GM21786 (cell line): ENCODE measurements around the gene FAM120B.

Experiments used
- ATAC-seq: cut with Tn5 transposase; IDR thresholded peaks from one replicate; pipeline ENCODE4 v1.9.1; 2021; ENCODE audit not compliant: unreplicated experiment

The FAM120B gene

GRCh38 chr6:170415318-170415717, 108.8 kb downstream of the FAM120B start:
- no peak for ATAC-seq

GRCh38 chr6:170416303-170416702, 109.7 kb downstream of the FAM120B start:
- ATAC-seq: no peak

GRCh38 chr6:170416959-170417606, 110.5 kb downstream of the FAM120B start:
- ATAC-seq: no peak

GRCh38 chr6:170417881-170418280, 111.3 kb downstream of the FAM120B start:
- no peak for ATAC-seq

- no peak for ATAC-seq
These were observed 113.7 kb downstream of the FAM120B start for GRCh38 chr6:170420283-170420682.

- no peak for ATAC-seq
These were observed 114.5 kb downstream of the FAM120B start for GRCh38 chr6:170420791-170421776.

GRCh38 chr6:170421921-170422320, 115.4 kb downstream of the FAM120B start:
- no peak for ATAC-seq

GRCh38 chr6:170423030-170423429, 116.5 kb downstream of the FAM120B start:
- peak; percentile 62 for ATAC-seq

- ATAC-seq: no peak
These were observed 117.5 kb downstream of the FAM120B start for GRCh38 chr6:170423814-170424603.

- ATAC-seq: no peak
These were observed 118.1 kb downstream of the FAM120B start for GRCh38 chr6:170424604-170425126.

GRCh38 chr6:170429450-170429849, 122.9 kb downstream of the FAM120B start:
- ATAC-seq: no peak

GRCh38 chr6:170433163-170434116, 126.9 kb downstream of the FAM120B start:
- no peak for ATAC-seq

GRCh38 chr6:170434117-170434820, 127.7 kb downstream of the FAM120B start:
- ATAC-seq: no peak

GRCh38 chr6:170434821-170435155, 128.2 kb downstream of the FAM120B start:
- no peak for ATAC-seq

GRCh38 chr6:170435766-170436165, 129.2 kb downstream of the FAM120B start:
- ATAC-seq: no peak

- ATAC-seq: no peak
These were observed 129.8 kb downstream of the FAM120B start for GRCh38 chr6:170436209-170436809.

GRCh38 chr6:170437719-170438401, 131.3 kb downstream of the FAM120B start:
- no peak for ATAC-seq

GRCh38 chr6:170438402-170438753, 131.8 kb downstream of the FAM120B start:
- peak; percentile 98 for ATAC-seq

- no peak for ATAC-seq
These were observed 132.3 kb downstream of the FAM120B start for GRCh38 chr6:170438861-170439260.
